ENCODE measurements around the gene RAB3B.
"Not testable (repeated sequence)": the region's sequence is repeated elsewhere in the genome, so short reads cannot be mapped to it uniquely, and the experiment has no call there.

Gene RAB3B

GRCh38 chr1:51988254-51988653 is 2.2 kb downstream of the RAB3B start:
- no peak overlapping the region for H3K9ac ChIP-seq (ENCODE audit: low read length in 2 of 2)
- no peaks in the 10 kb centered on the region for H3K36me3 ChIP-seq (ENCODE audit: control insufficient read depth in 2 of 2, insufficient read depth in 2 of 2, low read length in 2 of 2)
- H3K4me3 ChIP-seq (ENCODE audit: low read length in 2 of 2): no peak overlapping the region
- H3K27me3 ChIP-seq (ENCODE audit: control insufficient read depth in 1 of 2, insufficient read depth in 2 of 2, low read length in 2 of 2): peaks cover 29 to 31% of the 10 kb centered on the region in 2 donors
- peaks cover 4% of the 10 kb centered on the region for H3K4me1 ChIP-seq (ENCODE audit: control insufficient read depth, insufficient read depth, low read length)
- H3K9me3 ChIP-seq (ENCODE audit: control insufficient read depth in 2 of 2, low read length in 2 of 2): no peaks in the 10 kb centered on the region
- H3K27ac ChIP-seq (ENCODE audit: low read length): no peak overlapping the region

DNA sequence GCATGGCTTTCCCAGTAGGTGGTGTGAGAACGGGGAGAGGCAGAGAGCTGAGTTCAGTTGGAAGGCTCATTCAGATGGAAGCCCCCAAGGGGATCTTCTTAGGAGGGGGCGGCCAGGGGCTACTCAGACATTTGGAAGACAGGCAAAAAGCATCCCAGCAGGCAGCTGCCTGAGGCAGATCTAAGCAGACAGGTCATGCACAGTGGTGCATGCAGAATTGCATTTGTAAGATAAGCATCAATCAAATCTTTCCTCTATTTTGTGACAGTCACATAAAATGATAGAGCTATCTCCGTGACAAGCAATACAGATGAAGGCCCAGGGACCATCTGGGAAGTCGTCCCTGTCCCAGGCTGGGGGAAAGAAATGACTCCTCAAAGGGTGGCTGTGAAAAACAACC is 3.8 kb downstream of the RAB3B start:
- Histone ChIP-seq H3K4me1 (ENCODE audit: control insufficient read depth, insufficient read depth, low read length) (peaks cover 4% of the 10 kb centered on the region), H3K36me3 (ENCODE audit: control insufficient read depth in 2 of 2, insufficient read depth in 2 of 2, low read length in 2 of 2) (no peaks in the 10 kb centered on the region), H3K9me3 (ENCODE audit: control insufficient read depth in 2 of 2, low read length in 2 of 2) (no peaks in the 10 kb centered on the region), H3K9ac (ENCODE audit: low read length in 2 of 2) (no peak overlapping the region), H3K4me3 (ENCODE audit: low read length in 2 of 2) (no peak overlapping the region), H3K27me3 (ENCODE audit: control insufficient read depth in 1 of 2, insufficient read depth in 2 of 2, low read length in 2 of 2) (peaks cover 14 to 18% of the 10 kb centered on the region in 2 donors), H3K27ac (ENCODE audit: low read length) (no peak overlapping the region)

DNA sequence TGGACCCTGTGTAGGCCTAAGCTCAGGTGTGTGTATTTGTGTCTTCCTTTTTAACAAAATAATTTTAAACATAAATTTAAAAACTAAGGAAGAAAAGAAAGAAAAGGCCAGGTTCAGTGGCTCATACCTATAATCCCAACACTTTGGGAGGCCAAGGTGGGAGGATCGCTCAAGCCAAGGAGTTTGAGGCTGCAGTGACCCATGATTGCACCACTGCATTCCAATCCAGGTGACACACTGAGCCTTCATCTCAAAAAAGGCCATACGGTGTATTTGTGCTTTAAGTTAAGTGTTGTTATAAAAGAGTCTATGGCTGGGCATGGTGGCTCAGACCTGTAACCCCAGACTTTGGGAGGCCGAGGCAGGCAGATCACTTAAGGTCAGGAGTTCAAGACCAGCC is 8.3 kb downstream of the RAB3B start:
- H3K9ac ChIP-seq (ENCODE audit: low read length in 2 of 2): no peak overlapping the region
- no peaks in the 10 kb centered on the region for H3K4me1 ChIP-seq (ENCODE audit: control insufficient read depth, insufficient read depth, low read length)
- no peaks in the 10 kb centered on the region for H3K36me3 ChIP-seq (ENCODE audit: control insufficient read depth in 2 of 2, insufficient read depth in 2 of 2, low read length in 2 of 2)
- no peak overlapping the region for H3K27ac ChIP-seq (ENCODE audit: low read length)
- H3K27me3 ChIP-seq (ENCODE audit: control insufficient read depth in 1 of 2, insufficient read depth in 2 of 2, low read length in 2 of 2): peaks cover 0 to 2% of the 10 kb centered on the region in 2 donors
- H3K4me3 ChIP-seq (ENCODE audit: low read length in 2 of 2): no peak overlapping the region
- no peaks in the 10 kb centered on the region for H3K9me3 ChIP-seq (ENCODE audit: control insufficient read depth in 2 of 2, low read length in 2 of 2)

- Histone ChIP-seq H3K9ac (ENCODE audit: low read length in 2 of 2) (no peak overlapping the region), H3K27me3 (ENCODE audit: control insufficient read depth in 1 of 2, insufficient read depth in 2 of 2, low read length in 2 of 2) (peaks cover 0 to 2% of the 10 kb centered on the region in 2 donors), H3K27ac (ENCODE audit: low read length) (no peak overlapping the region), H3K36me3 (ENCODE audit: control insufficient read depth in 2 of 2, insufficient read depth in 2 of 2, low read length in 2 of 2) (no peaks in the 10 kb centered on the region), H3K9me3 (ENCODE audit: control insufficient read depth in 2 of 2, low read length in 2 of 2) (no peaks in the 10 kb centered on the region), H3K4me3 (ENCODE audit: low read length in 2 of 2) (no peak overlapping the region), H3K4me1 (ENCODE audit: control insufficient read depth, insufficient read depth, low read length) (no peaks in the 10 kb centered on the region)
These were observed 8.9 kb downstream of the RAB3B start for GRCh38 chr1:51981555-51981954.

DNA sequence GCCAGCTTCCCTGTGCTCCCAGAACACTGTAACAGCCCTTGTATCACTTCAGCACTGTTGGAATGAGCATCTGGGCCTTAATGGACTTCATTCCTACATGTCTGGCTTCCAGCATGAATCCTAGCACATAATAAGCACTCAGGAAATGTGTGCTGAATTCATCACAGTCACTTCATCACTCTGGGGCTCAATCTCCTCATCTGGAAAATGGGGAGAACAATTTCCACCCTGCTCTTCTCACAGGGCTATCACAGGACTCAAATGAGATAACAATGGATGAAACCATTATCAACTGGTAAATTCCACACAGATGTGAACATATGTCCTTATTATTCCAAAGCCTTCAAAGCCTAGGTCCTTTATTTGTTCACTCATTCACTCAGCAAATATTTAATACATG is 12.4 kb downstream of the RAB3B start:
- no peak overlapping the region for H3K9ac ChIP-seq (ENCODE audit: low read length in 2 of 2)
- no peak overlapping the region for H3K27ac ChIP-seq (ENCODE audit: low read length)
- H3K4me3 ChIP-seq (ENCODE audit: low read length in 2 of 2): no peak overlapping the region

GRCh38 chr1:51976846-51977602 is 13.5 kb downstream of the RAB3B start:
- no peak overlapping the region for H3K9ac ChIP-seq (ENCODE audit: low read length in 2 of 2)
- no peaks in the 10 kb centered on the region for H3K4me1 ChIP-seq (ENCODE audit: control insufficient read depth, insufficient read depth, low read length)
- no peaks in the 10 kb centered on the region for H3K36me3 ChIP-seq (ENCODE audit: control insufficient read depth in 2 of 2, insufficient read depth in 2 of 2, low read length in 2 of 2)
- H3K9me3 ChIP-seq (ENCODE audit: control insufficient read depth in 2 of 2, low read length in 2 of 2): no peaks in the 10 kb centered on the region
- no peak overlapping the region for H3K4me3 ChIP-seq (ENCODE audit: low read length in 2 of 2)
- no peak overlapping the region for H3K27ac ChIP-seq (ENCODE audit: low read length)
- H3K27me3 ChIP-seq (ENCODE audit: control insufficient read depth in 1 of 2, insufficient read depth in 2 of 2, low read length in 2 of 2): peaks cover 0 to 2% of the 10 kb centered on the region in 2 donors

More for the DNA sequence above, 12.4 kb downstream of the RAB3B start:
- no peaks in the 10 kb centered on the region for H3K9me3 ChIP-seq (ENCODE audit: control insufficient read depth in 2 of 2, low read length in 2 of 2)
- no peaks in the 10 kb centered on the region for H3K36me3 ChIP-seq (ENCODE audit: control insufficient read depth in 2 of 2, insufficient read depth in 2 of 2, low read length in 2 of 2)
- peaks cover 0 to 2% of the 10 kb centered on the region in 2 donors for H3K27me3 ChIP-seq (ENCODE audit: control insufficient read depth in 1 of 2, insufficient read depth in 2 of 2, low read length in 2 of 2)
- H3K4me1 ChIP-seq (ENCODE audit: control insufficient read depth, insufficient read depth, low read length): no peaks in the 10 kb centered on the region

- Histone ChIP-seq H3K9me3 (ENCODE audit: control insufficient read depth in 2 of 2, low read length in 2 of 2) (no peaks in the 10 kb centered on the region), H3K27ac (ENCODE audit: low read length) (no peak overlapping the region), H3K9ac (ENCODE audit: low read length in 2 of 2) (no peak overlapping the region), H3K36me3 (ENCODE audit: control insufficient read depth in 2 of 2, insufficient read depth in 2 of 2, low read length in 2 of 2) (no peaks in the 10 kb centered on the region), H3K4me3 (ENCODE audit: low read length in 2 of 2) (no peak overlapping the region), H3K27me3 (ENCODE audit: control insufficient read depth in 1 of 2, insufficient read depth in 2 of 2, low read length in 2 of 2) (peaks cover 2 to 4% of the 10 kb centered on the region in 2 donors), H3K4me1 (ENCODE audit: control insufficient read depth, insufficient read depth, low read length) (no peaks in the 10 kb centered on the region)
These were observed 16.7 kb downstream of the RAB3B start for GRCh38 chr1:51973587-51974474.

DNA sequence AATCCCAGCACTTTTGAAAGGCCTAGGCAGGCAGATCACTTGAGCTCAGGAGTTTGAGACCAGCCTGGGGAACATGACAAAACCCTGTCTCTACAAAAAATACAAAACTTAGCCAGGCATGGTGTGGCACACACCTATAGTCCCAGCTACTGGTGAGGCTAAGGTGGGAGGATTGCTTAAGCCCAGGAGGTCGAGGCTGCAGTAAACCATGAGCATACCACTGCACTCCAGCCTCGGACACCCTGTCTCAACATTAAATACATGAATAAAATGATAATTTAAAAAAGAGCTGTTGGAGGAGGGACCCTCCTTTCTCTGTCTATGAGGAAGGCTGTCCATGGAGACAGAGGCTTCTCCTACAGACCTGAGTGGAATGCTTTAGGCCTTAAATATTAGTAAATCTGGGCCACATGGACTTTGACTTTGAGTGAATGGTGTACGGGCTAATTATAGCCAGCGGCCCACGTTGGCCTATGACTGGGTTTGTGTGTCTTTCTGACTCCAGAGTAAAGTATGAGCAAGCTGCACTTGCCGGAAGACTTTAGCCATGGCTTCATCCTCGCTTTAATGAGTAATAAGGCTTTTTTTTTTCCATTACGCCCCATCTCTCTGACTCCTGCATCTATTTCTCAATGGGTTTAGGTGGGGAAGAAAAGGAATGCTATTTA is 21.3 kb downstream of the RAB3B start:
- H3K36me3 ChIP-seq (ENCODE audit: control insufficient read depth in 2 of 2, insufficient read depth in 2 of 2, low read length in 2 of 2): no peaks in the 10 kb centered on the region
- no peak overlapping the region for H3K4me3 ChIP-seq (ENCODE audit: low read length in 2 of 2)
- H3K27me3 ChIP-seq (ENCODE audit: control insufficient read depth in 1 of 2, insufficient read depth in 2 of 2, low read length in 2 of 2): peaks cover 2% of the 10 kb centered on the region in 2 donors
- no peaks in the 10 kb centered on the region for H3K9me3 ChIP-seq (ENCODE audit: control insufficient read depth in 2 of 2, low read length in 2 of 2)
- H3K4me1 ChIP-seq (ENCODE audit: control insufficient read depth, insufficient read depth, low read length): no peaks in the 10 kb centered on the region
- H3K27ac ChIP-seq (ENCODE audit: low read length): no peak overlapping the region
- no peak overlapping the region for H3K9ac ChIP-seq (ENCODE audit: low read length in 2 of 2)

DNA sequence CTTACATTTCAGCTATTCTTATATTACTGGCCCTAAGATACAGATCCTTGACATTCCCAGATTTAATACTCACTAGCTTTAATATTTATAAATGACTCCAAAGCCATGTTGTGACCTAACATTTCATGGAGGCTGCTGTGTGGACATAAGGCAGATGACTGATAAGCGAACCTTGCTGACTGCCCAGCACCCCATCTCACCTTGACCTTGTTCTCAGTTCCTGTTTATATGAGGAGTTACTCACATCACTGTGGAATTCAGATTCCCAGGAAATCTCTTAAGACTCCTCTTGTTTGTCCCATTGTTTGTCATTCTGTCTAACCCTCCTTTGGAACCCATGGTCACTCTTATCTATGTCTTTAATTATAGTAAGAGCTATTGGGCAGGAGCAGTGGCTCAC is 21.9 kb downstream of the RAB3B start:
- Histone ChIP-seq H3K9me3 (ENCODE audit: control insufficient read depth in 2 of 2, low read length in 2 of 2) (no peaks in the 10 kb centered on the region), H3K4me1 (ENCODE audit: control insufficient read depth, insufficient read depth, low read length) (no peaks in the 10 kb centered on the region), H3K27ac (ENCODE audit: low read length) (no peak overlapping the region), H3K36me3 (ENCODE audit: control insufficient read depth in 2 of 2, insufficient read depth in 2 of 2, low read length in 2 of 2) (no peaks in the 10 kb centered on the region), H3K4me3 (ENCODE audit: low read length in 2 of 2) (no peak overlapping the region), H3K9ac (ENCODE audit: low read length in 2 of 2) (no peak overlapping the region), H3K27me3 (ENCODE audit: control insufficient read depth in 1 of 2, insufficient read depth in 2 of 2, low read length in 2 of 2) (peaks cover 2% of the 10 kb centered on the region in 2 donors)

GRCh38 chr1:51967213-51967791 is 23.2 kb downstream of the RAB3B start:
- H3K27me3 ChIP-seq (ENCODE audit: control insufficient read depth in 1 of 2, insufficient read depth in 2 of 2, low read length in 2 of 2); H3K36me3 ChIP-seq (ENCODE audit: control insufficient read depth in 2 of 2, insufficient read depth in 2 of 2, low read length in 2 of 2); H3K4me1 ChIP-seq (ENCODE audit: control insufficient read depth, insufficient read depth, low read length); H3K9me3 ChIP-seq (ENCODE audit: control insufficient read depth in 2 of 2, low read length in 2 of 2); H3K27ac ChIP-seq (ENCODE audit: low read length); H3K4me3 ChIP-seq (ENCODE audit: low read length in 2 of 2); H3K9ac ChIP-seq (ENCODE audit: low read length in 2 of 2): not testable (repeated sequence)

Measured in stomach smooth muscle (tissue), 2 donors.